NCI-H1092 (cell line): ENCODE results near the gene RNU1-4.
"Not testable (repeated sequence)": the region's sequence is repeated elsewhere in the genome, so short reads cannot be mapped to it uniquely, and the experiment has no call there.

ENCODE experiments used
- DNase-seq: peaks from one replicate; lab custom pipeline; 2025; lab: John Stamatoyannopoulos, UW

The RNU1-4 gene

DNA sequence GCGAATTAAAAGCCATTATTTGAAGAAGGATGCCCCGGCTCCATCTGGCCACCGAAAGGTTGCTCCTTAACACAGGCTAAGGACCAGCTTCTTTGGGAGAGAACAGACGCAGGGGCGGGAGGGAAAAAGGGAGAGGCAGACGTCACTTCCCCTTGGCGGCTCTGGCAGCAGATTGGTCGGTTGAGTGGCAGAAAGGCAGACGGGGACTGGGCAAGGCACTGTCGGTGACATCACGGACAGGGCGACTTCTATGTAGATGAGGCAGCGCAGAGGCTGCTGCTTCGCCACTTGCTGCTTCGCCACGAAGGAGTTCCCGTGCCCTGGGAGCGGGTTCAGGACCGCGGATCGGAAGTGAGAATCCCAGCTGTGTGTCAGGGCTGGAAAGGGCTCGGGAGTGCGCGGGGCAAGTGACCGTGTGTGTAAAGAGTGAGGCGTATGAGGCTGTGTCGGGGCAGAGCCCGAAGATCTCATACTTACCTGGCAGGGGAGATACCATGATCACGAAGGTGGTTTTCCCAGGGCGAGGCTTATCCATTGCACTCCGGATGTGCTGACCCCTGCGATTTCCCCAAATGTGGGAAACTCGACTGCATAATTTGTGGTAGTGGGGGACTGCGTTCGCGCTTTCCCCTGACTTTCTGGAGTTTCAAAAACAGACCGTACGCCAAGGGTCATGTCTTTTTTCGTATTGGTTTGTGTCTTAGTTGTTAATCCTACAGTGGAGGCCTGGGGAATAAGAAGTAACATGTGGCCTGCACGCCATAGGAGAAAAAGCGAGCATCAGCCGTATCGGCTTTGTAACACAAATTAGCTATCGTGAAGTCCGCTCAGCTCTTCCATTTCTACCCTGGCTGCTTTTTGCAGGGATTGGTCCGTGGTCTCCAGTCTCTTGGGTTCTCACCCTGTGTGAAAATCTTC lies at the start of gene RNU1-4:
TSS of gene RNU1-4 (plus strand) at position 470 of the 918 bp plus-strand sequence.
- DNase-seq = not testable (repeated sequence)

DNA sequence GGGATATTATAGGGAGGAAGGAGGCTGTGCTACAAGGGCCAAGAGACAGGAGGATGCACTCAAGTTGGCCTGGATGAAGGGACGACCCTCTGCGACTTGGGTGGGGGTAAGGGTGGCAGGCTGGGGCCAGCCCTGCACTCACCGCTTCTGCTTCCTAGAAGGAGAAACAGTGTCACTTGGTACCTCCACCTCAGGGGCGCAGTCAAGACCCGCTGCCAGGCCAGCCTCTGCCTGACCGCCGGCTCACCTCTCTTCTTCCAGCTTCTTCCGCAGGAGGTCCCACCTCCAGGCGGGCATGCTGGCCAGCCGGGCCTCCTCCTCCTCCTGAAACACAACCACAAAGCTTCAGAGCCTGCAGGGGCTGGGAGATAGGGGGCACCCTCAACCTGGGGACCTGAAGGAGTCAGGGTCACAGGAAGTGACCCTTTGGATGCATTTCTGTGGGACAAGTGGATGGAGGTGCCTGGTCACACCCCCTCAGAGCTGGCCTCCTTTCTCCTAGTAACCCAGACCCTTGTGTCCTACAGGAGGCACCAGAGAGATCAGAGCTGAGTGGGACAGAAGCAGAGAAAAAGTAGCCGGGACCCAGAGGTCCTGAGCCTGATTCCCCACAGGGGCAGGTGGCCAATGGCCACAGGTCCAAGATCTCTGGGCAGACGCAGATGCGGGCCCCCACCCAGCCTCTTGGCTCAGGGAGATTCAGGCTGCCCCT lies 49.2 kb upstream of the RNU1-4 start:
- not testable (repeated sequence) for DNase-seq

DNA sequence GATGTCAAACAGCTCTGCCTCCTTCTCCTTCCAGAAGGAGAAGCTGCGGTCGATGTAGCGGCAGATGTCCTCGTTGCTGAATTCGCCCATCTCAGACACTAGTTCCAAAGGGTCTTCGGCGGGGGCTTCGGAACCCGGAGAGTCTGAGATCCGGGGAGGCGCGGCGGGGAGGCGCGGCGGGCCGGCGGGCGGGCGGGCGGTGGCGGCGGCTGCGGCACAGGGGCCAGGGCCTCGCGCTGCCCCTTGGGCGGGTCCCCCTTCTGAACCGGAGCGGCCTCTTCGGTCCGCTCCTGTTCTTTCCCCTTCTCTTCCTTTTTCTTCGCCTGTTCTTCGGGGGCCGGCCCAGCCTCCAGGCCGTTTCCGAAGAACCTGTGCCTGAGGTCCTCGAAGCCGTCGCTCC lies 48.0 kb upstream of the RNU1-4 start:
- not testable (repeated sequence) for DNase-seq

DNA sequence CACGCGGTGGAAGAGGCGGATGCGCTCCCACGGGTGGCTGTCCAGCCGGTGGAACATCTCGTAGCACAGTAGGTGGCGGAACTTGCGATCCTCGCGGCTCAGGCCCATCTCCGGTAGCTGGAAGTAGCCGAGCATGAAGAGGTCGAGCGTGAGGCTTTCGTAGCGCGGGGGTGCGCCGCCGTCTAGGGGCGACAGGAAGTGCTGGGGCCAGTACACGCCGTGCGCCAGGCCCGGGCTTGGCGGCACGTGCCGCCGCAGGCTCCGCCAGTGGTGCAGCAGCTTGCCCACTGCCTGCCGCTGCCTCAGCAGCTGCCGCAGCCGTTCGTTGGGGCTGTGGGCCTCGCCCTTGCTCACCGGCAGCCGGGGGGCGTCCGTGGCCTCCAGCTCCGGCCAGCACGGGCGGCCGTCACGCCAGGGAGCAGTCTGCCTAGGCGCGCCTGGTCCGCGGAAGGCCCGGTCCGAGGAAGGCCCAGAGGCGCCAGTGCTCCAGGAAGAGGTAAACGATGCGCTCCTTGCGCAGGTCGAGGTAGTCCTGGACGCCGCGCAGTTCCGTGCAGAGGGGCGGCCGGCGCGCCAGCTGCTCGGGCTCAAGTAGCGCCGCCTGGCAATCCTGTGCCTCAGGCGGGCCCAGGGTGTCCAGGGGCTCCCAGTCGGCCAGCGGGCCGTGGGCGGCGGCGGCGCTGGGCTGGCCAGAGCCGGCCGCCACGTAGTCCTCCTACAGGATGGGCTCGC lies 47.4 kb upstream of the RNU1-4 start:
- DNase-seq = not testable (repeated sequence)

DNA sequence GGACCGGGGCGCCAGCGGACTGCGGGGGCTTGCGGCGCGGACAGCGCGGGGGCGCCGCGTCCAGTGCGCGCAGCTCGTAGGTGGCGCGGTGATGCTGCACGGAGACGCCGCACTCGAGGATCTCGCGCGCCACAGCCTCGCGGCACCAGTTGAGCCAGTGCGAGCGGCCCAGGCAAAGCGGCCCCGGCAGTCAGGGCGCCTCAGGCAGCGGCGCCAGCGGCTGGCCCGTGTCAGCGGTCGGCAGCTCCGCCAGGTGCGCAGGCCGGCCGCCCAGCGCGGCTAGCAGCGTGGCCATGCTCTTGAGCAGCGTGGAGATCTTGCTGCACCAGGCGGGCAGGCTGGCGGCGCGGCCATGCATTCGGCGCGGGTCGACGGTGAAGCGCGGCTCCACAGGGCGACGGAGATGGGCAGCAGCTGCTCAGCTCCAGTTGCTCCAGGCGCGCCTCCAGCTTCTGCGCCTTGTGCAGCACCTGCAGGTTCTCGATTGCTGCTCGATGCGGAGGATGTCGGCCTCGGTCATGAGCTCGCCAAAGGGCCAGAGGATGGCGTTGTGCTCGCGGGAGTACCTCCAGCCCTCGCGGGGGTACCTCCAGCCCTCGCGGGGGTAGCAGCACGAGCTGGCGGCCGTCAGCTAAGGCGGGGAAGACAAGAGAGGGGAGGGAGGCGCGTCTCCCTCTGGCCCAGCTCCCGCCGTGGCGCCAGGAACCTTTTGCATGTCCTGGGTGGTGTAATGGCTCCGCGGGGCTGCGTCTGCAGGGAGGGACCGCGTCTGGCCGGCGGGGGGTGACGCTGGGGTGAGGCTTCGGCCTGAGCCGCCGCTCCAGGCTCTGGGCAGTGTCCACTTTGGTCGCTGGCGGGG lies 46.6 kb upstream of the RNU1-4 start:
- DNase-seq = not testable (repeated sequence)

DNA sequence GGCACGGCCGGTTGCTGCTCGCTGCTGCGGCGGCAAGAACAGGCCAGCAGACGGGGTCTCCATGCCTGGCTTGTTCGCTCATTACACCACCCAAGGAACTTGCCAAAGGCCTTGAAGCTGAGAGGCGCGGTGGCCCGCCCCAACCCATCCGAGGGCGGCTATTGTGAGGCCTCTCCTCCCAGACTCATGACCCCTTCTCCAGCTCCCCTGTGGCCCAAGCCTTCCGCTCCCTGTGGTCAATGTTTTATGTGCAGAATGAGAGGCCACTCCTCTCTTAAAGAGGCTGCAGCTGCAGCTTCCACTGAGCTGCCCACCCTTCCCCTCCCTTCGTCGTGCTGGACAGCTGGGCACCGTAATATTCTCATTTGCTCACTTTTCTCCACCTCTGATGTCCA lies 46.0 kb upstream of the RNU1-4 start:
- not testable (repeated sequence) for DNase-seq

DNA sequence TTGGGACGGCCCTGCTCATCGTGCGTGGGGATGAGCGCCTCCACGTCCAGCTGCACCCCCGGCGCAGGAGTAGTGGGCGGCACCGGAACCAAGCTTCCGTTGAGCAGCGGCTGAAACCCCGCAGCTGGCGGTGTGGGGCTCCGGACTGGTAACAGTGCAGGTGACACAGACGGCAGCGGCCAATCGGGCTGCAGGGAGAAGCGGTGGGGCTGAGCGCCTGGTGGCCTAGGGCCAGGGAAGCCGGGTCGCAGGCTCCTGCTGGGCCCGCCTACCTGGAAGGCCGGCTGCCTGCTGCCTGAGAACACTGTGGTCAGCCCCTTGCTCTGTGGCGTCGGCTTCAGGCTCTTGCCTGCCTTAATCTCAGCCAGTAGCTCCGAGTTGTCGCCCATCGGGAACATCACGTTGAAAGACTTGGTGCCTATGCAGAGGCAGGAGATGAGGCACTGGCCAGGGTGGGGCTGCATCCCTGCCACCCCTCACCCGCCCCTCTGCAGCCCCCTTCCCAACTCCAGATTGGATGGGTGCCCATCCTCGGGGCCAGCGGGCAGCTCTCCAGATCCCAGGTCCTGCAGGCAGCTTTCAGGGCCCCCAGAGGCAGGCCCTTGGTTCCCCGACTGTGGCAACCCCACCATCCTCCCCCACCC lies 43.7 kb upstream of the RNU1-4 start:
- DNase-seq = not testable (repeated sequence)

DNA sequence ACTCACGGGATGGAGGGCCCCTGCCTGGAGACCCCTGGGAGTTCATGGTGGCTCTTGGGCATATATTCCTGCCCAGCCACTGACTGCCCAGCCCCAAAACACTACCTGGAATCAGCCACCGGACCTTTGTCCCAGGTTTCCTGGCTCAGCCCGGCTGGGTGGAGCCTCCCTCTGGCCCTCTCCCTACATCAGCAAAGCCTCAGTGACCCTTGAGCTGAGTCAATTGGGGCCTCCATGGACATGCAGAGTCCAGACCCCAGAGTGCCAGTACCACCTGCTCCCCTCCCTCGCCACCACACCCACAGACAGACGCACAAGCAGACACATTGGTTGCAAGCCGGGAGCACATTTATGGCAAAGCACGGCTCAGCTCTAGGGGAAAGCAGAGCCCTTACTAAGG lies 43.2 kb upstream of the RNU1-4 start:
- not testable (repeated sequence) for DNase-seq

DNA sequence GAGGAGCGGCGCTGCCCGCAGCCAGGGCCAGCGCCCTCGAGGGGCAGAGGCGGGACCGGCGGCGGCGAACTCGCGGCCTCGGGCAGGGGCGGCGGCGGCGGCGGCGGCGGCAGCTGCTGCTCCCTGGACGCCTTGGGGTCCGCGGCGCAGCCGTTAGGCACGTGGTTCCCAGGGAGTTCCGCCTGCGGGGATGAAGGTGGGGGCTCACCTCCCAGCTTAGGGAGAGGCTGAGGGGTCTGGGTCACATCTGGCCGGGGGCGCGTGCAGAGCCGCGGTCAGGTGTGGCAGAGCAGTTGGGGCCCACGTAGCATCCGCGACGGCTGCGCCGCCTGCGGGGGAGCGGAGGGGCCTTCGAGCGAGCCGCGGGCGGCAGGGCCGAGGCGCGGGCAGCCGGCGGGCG lies 40.9 kb upstream of the RNU1-4 start:
- DNase-seq = not testable (repeated sequence)

DNA sequence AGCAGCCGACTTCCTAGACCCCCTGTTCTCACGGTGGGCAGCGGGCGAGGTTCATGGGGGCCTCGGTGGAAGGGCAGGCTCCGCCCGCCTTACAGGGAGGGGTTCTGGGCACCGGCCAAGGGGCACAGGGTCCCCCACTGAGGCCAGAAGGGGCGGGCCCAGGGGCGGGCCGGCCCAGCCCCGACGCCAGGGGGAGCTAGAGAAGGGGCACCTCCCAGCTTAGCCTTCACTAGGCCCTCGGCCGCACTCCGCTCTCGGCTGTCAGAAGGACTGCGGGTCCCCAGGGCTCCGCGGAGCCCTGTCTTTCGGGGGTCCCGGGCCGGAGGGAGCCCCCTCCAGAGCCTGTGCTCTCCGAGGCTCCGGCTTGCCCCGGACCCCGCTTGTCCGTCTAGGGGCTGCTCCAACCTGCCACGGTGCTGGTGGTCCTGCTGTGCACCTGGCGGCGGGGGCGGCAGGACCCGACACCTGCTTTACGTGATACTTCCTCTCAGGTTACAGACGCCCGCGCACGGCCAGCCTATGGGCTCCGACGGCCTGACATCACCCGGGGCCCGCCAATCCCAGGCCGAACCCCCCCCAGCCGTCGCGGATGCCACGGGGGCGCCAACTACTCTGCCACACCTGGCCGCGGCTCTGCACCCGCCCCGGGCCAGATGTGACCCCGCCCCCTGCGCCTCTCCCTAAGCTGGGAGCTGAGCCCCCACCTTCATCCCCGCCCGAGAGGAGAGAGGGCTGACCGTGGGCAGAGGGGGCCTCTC lies 40.0 kb upstream of the RNU1-4 start:
- DNase-seq = not testable (repeated sequence)

DNA sequence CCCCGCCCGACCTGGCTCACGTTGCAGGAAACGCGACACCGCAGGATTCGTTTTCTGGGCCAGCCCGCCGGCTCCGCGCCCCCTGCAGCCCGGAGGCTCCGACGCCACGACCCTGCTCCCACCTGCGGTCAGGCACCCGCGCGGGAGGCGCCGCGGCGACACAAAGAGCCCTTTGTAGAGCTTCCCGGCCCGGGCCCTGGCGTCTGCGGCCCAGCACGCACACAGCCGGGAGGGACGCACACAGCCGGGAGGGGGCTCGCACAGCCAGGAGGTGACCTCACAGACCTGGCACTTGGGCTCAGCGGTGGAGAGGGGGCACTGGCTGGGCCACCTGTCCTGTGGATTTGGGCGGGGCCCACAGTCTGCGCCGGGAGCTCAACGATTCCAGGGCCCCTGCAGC lies 39.1 kb upstream of the RNU1-4 start:
- DNase-seq = not testable (repeated sequence)

DNA sequence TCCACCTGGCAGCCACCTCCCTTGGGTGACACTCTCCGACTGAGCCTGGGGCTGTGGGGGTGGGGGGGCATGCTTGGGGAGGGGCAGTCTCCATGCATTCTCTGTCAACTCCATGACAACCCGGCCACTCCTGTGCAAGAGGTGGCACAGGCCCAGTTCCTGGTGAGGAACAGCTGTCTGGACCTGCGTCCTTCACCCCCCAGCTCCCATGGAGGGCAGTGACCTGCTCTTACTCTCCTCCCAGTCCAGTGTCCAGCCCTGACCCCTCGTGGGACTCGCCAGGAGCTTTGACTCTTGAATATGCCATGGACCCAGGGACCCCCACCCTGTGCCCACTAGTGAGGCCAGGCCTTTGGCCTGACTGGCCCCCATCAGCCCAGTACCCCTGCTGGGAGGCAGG lies 38.0 kb upstream of the RNU1-4 start:
- DNase-seq = not testable (repeated sequence)

DNA sequence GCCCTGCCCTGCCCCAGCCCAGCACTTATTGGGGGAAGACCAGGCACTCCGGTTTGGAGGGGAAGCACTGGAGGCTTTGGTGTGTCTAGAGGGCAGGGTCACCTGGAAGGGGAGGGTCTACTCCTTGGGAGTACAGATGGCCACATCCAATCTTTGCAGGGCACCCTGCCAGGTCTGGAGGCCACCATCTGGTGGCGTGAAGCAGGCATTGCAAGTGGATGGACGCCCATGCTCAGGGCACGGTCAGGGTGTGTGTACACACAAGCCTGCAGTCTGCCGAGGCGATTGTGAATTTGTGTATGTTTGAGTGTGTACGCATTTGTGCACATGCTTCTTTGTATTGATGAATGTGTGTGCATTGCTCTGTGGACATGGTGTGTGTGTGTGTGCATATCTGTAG lies 37.2 kb upstream of the RNU1-4 start:
- not testable (repeated sequence) for DNase-seq

DNA sequence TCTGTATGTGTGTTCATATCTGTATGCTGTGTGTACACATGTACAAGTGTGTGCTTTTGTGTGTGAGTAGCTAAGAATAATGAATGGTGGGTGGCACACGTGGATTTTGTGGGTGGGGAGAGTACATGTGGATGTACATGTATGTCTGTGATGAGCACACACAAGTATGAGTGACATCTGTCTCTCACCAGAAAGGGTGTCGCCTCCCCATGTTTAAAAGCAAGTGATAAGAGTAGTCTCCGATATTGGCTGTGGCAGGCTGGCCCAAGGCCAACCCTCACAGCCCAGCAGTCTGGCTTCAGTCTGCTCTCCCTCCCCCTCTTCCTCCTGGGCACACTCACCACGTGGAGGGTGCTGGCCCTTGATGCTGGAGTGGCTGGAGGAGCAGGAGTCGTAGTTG lies 36.7 kb upstream of the RNU1-4 start:
- not testable (repeated sequence) for DNase-seq

DNA sequence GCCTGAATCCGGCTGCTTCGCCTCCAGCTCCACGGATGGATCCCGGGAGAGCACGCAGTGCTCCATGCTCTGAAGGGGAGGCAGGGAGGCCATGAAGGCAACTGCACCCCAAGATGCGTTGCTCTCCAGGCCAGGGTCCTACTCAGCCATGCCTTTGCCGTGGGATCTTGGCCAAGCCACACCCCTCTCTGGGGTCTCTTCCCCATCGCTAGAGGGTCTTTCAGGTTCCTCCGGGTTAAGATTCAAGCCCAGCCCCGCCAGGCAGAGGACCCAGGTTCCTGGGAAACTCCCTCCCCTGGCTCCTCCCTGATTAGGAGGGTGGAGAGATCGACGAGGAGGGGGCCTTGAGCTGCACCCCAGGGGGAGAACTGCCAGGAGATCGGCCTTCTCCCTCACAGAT lies 36.2 kb upstream of the RNU1-4 start:
- not testable (repeated sequence) for DNase-seq

DNA sequence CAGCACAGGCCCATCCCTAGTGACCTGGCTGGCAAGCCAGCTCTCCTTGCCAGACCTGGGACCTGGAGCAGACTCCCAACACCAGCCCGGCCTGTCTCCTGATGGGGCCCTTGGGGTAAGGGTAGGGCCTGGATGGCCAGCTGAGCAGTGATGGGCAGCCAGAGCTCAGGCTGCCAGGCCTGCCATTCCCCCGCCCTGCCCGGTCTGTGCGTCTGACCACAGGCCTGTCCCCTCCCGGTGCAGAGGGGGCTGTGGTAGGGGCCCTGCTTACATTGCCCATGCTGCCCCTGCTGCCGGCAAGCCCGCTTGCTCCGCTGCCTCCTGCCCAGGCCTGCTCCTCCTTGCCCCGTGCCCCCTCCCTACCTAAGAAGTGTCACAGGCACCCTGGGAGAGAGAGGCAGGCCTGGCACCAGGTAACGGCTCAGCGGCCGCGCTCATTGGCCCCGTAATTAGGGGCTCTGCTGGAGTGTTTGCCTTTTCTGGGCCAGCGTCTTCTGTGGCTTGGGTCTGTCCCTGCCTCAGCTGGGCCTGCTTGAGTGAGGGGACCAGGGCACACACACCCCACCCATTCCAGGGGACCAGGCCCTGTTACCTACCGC lies 35.7 kb upstream of the RNU1-4 start:
- not testable (repeated sequence) for DNase-seq

DNA sequence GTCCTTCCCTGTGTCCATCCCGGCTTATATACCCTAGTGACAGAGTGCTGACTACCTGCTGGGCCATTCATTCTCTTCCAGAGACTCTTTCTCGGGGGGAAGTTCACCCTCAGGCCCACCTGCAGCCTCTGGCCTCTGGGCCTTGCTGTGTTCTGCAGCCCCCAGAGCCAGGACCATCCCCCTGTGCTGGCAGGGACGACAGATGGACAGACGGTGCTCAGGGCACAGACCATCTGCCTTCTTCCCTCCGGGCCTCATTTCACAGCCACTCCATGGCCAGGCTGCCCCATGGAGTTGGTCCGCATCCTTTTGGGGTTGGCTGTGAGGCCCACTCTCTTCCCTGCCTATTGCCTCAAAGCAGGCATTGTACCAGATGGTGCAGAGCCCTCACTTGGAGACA lies 34.0 kb upstream of the RNU1-4 start:
- not testable (repeated sequence) for DNase-seq

DNA sequence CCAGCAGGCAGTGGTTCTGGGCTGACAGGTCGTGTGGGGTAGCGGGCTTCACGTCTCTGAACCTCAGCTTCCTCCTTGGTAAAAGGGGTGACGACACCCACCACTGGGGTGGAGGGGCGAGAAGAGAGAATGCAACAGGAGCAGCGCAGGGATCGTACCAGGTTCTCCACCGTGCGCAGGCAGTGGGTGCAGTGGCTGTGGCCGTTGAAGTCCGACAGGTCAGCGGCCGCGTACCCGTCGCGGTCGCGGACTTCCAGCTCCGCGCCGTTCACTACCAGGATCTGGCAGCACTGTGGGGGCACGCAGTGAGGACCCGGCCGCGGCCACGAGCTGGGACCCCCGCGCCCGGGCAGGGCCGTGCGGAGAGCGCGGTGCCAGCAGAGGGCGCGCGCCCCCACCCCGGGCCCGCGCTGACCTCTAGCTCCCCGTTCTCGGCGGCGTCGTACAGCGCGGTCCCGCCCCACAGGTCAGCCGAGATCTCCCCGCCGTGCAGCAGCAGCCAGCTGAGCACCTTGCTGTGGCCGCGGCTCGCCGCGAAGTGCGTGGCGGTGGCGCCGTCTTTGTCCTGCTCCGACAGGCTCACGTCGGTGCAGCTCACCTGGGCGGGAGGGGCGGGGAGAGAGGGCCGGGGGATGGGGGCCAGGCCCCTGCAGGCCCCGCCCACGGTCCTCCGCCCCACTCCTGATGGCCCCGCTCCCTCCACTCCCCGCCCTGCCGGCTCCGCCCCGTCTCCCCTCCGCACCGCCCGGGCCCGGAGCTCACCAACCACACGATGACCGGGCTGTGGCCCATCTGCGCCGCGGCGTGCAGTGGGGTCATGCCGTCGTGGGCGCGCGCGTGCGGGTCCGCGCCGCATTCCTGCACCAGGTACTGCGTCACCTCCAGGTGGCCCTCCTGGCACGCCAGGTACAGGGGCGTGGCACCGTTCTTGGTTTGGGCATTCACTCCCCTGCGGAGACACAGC lies 32.9 kb upstream of the RNU1-4 start:
- DNase-seq = not testable (repeated sequence)
